Suprapubic skin (tissue), 3 donors: ENCODE data around the gene IL2RG.

Experiments
- CTCF ChIP-seq, 2 donors: fragments of 200-600 bp in 1 of 2; fragments of 450-650 bp in 1 of 2; sonication (generic) in 1 of 2; IDR thresholded peaks; one replicate each; pipeline ENCODE4 v1.5.1; 2016 to 2019; ENCODE audit warnings: antibody characterized with exemption in 2 of 2, mild to moderate bottlenecking in 1 of 2, moderate library complexity in 1 of 2
- POLR2A ChIP-seq, 2 donors: fragments of 450-650 bp; IDR thresholded peaks; one replicate each; pipeline ENCODE4 v1.6.1; 2017; ENCODE audit warnings: antibody characterized with exemption in 2 of 2, mild to moderate bottlenecking in 2 of 2, moderate library complexity in 2 of 2

- TF ChIP-seq POLR2A (IDR thresholded peaks at IDR 0.05), result no peak
- no peak for TF ChIP-seq CTCF (IDR thresholded peaks at IDR 0.05)
These were observed 4.1 kb downstream of the IL2RG start for GRCh38 chrX:71107245-71107644.
